Activated CD8-positive, alpha-beta memory T cell treated with anti-CD3 and anti-CD28 coated beads, Interleukin-2, amount 10 ng/mL, durations not matched to agents 7 days and 5 days (primary cell): ENCODE data around the gene CR1L. TPM values are rescaled to one million over a fixed set of nuclear protein-coding genes. Genes with fewer than 3 reads are reported as not detected.
"Not testable (repeated sequence)": the region's sequence is repeated elsewhere in the genome, so short reads cannot be mapped to it uniquely, and the experiment has no call there.

Experiments
- ATAC-seq: fragments of 150-1000 bp; cut with Tn5 transposase; one replicate; pipeline ENCODE4 v1.10.0; 2021; ENCODE audit warnings: moderate library complexity
- CTCF ChIA-PET: fragments of 350-600 bp; sonication (Branson Sonifier 250); formaldehyde crosslinking; loops from one replicate; lab custom pipeline; 2021; ENCODE audit warnings: antibody characterized with exemption; lab: Charles Lee
- DNase-seq: peaks from one replicate; pipeline ENCODE4 v3.0.0-alpha.2; 2020
- H3K27ac Mint-ChIP-seq: one replicate; pipeline ENCODE4 v1.8.0; 2021; ENCODE audit warnings: mild to moderate bottlenecking, mixed read lengths
- H3K27me3 Mint-ChIP-seq: one replicate; pipeline ENCODE4 v1.8.0; 2021; ENCODE audit warnings: mixed read lengths
- H3K36me3 Mint-ChIP-seq: one replicate; pipeline ENCODE4 v1.8.0; 2021; ENCODE audit warnings: mild to moderate bottlenecking, mixed read lengths
- H3K4me1 Mint-ChIP-seq: one replicate; pipeline ENCODE4 v1.8.0; 2021; ENCODE audit warnings: mixed read lengths
- H3K4me3 Mint-ChIP-seq: one replicate; pipeline ENCODE4 v1.8.0; 2021; ENCODE audit warnings: mild to moderate bottlenecking, moderate library complexity, mixed read lengths
- H3K9me3 Mint-ChIP-seq: one replicate; pipeline ENCODE4 v1.8.0; 2022; ENCODE audit warnings: low read depth, mixed read lengths
- total RNA-seq, 2 experiments: library from RNA; stranded (reverse); gene quantifications; one replicate each; pipeline ENCODE4 v1.2.3, GENCODE V29; 2021

CR1L gene
- total RNA-seq, 2 experiments from 2014 or later: not detected

GRCh38 chr1:207649865-207650580 lies 5.1 kb downstream of the CR1L start:
- Mint-ChIP-seq H3K36me3 (no peaks in the 10 kb centered on the region), H3K9me3 (no peaks in the 10 kb centered on the region), H3K4me3 (no peak overlapping the region), H3K4me1 (peaks cover 5% of the 10 kb centered on the region), H3K27me3 (peaks cover 24% of the 10 kb centered on the region), H3K27ac (no peak overlapping the region)
- CTCF ChIA-PET: no interaction called here
- DNase-seq (no peak), ATAC-seq (no peak)

DNA sequence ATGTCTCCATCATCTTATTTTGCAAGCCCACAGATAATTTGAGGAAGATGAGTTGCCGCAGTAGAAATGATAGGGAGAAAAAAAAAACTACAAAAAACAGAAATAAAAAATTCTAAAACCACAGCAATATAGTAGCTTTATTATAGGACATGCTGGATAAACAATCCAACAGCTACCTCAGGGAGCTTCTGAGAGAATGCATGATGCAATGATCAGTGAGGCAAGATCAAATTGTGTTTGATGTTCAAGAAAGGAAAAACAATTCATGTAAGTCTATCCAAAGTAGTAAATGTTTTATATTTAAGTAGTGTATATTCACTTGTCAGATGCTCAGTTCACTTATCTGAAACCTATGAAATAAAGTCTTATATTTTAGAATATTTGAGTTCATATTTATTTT lies 6.7 kb downstream of the CR1L start:
- CTCF ChIA-PET: no interaction called here

GRCh38 chr1:207654320-207654719 lies 9.4 kb downstream of the CR1L start:
- Mint-ChIP-seq H3K36me3 (no peaks in the 10 kb centered on the region), H3K9me3 (no peaks in the 10 kb centered on the region), H3K27ac (no peak overlapping the region), H3K27me3 (peaks cover 17% of the 10 kb centered on the region), H3K4me3 (no peak overlapping the region), H3K4me1 (no peaks in the 10 kb centered on the region)
- ATAC-seq (no peak), DNase-seq (no peak)
- CTCF ChIA-PET: no interaction called here

More for the DNA sequence above, 6.7 kb downstream of the CR1L start:
- Mint-ChIP-seq H3K27ac (no peak overlapping the region), H3K27me3 (peaks cover 16% of the 10 kb centered on the region), H3K36me3 (no peaks in the 10 kb centered on the region), H3K4me3 (no peak overlapping the region), H3K9me3 (no peaks in the 10 kb centered on the region), H3K4me1 (peaks cover 2% of the 10 kb centered on the region)
- no peak for DNase-seq
- ATAC-seq: no peak

DNA sequence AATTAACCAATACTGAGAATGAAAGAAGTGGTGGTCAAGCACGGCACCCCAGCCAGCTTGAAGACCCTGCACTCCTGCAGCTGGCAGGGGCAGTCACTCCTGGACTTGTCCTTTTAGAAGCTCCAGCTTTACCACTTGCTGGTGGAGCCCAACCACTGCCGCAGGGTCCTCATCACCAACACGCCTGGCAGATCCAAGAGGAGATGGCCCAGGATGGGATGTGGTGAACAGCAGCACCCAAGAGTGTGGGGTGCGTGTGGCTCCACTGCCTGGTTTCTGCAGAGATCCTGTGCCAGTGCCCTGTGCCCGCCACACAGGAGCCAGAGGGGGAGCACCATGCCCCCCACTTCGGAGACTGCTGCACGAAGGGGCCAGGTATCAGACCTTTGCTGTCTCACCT lies 13.5 kb downstream of the CR1L start:
- ATAC-seq (no peak), DNase-seq (no peak)
- Mint-ChIP-seq H3K4me1 (no peaks in the 10 kb centered on the region), H3K27ac (no peak overlapping the region), H3K4me3 (no peak overlapping the region), H3K9me3 (no peaks in the 10 kb centered on the region), H3K27me3 (peaks cover 24% of the 10 kb centered on the region), H3K36me3 (no peaks in the 10 kb centered on the region)
- CTCF ChIA-PET: no interaction called here

- Mint-ChIP-seq H3K36me3 (no peaks in the 10 kb centered on the region), H3K27ac (no peak overlapping the region), H3K27me3 (peaks cover 27% of the 10 kb centered on the region), H3K4me3 (no peak overlapping the region), H3K4me1 (no peaks in the 10 kb centered on the region), H3K9me3 (no peaks in the 10 kb centered on the region)
- no peak for ATAC-seq
- CTCF ChIA-PET: interaction anchor here (1.4 kb wide), 1 partner anchor 10 kb away, joined by 3 read pairs; no protein-coding TSS in a partner anchor
- no peak for DNase-seq
Observed at GRCh38 chr1:207658904-207659485, 14.1 kb downstream of the CR1L start.

DNA sequence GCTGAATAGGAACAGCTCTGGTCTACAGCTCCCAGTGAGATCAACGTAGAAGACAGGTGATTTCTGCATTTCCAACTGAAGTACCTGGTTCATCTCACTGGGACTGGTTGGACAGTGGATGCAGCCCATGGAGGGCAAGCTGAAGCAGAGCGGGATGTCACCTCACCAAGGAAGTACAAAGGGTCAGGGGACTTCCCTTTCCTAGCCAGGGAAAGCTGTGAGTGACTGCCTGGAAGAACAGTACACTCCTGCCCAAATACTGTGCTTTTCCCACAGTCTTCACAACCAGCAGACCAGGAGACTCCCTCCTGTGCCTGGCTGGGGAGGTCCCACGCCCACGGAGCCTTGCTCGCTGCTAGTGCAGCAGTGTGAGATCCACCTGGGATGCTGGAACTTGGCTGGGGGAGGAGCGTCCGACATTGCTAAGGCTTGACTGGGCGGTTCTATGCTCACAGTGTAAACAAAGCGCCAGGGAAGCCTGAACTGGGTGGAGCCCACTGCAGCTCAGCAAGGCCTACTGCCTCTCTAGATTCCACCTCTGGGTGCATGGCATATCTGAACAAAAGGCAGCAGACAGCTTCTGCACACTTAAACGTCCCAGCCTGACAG lies 14.7 kb downstream of the CR1L start:
- Mint-ChIP-seq H3K27ac (no peak overlapping the region), H3K4me1 (no peaks in the 10 kb centered on the region), H3K4me3 (no peak overlapping the region), H3K27me3 (peaks cover 32% of the 10 kb centered on the region), H3K9me3 (no peaks in the 10 kb centered on the region), H3K36me3 (no peaks in the 10 kb centered on the region)
- no peak for ATAC-seq
- CTCF ChIA-PET: interaction anchor here (1.4 kb wide), 1 partner anchor 10 kb away, joined by 3 read pairs; no protein-coding TSS in a partner anchor
- no peak for DNase-seq

- CTCF ChIA-PET, H3K9me3 Mint-ChIP-seq, DNase-seq, ATAC-seq, H3K27ac Mint-ChIP-seq, H3K4me3 Mint-ChIP-seq, H3K4me1 Mint-ChIP-seq, H3K36me3 Mint-ChIP-seq: not testable (repeated sequence)
- peaks cover 40% of the 10 kb centered on the region for H3K27me3 Mint-ChIP-seq
Observed at GRCh38 chr1:207661420-207661819, 16.5 kb downstream of the CR1L start.

GRCh38 chr1:207666342-207666741 lies 21.4 kb downstream of the CR1L start:
- CTCF ChIA-PET: no interaction called here
- Mint-ChIP-seq H3K27me3 (peaks cover 73% of the 10 kb centered on the region), H3K27ac (no peak overlapping the region), H3K4me1 (no peaks in the 10 kb centered on the region), H3K36me3 (no peaks in the 10 kb centered on the region), H3K4me3 (no peak overlapping the region), H3K9me3 (no peaks in the 10 kb centered on the region)
- no peak for DNase-seq
- ATAC-seq: no peak

- Mint-ChIP-seq H3K27ac (no peak overlapping the region), H3K27me3 (peaks cover 73% of the 10 kb centered on the region), H3K36me3 (no peaks in the 10 kb centered on the region), H3K9me3 (no peaks in the 10 kb centered on the region), H3K4me1 (no peaks in the 10 kb centered on the region), H3K4me3 (no peak overlapping the region)
- ATAC-seq: no peak
- no peak for DNase-seq
- CTCF ChIA-PET: no interaction called here
Observed at GRCh38 chr1:207669528-207670009, 24.6 kb downstream of the CR1L start.

DNA sequence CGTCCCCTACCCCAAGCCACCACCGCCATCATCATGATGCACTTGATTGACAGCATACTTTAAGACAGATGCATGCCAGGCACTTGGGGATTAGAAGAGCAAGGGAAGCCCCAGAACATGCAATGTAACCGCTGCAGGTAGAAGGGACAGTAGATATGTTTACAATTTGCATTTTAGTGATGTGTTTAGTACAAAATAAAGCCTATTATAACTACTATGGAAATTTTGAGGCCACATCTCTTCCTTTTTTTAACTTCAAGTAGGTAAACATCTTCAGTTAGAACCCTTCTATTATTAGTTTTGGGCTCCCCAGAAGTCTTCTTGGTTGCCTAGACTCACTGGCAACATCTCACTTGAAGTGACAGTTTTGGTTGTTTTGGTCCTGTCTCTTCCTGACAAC lies 25.3 kb downstream of the CR1L start:
- CTCF ChIA-PET: no interaction called here
- no peak overlapping the region for H3K27ac Mint-ChIP-seq

GRCh38 chr1:207670997-207671396 lies 26.1 kb downstream of the CR1L start:
- no peak overlapping the region for H3K4me3 Mint-ChIP-seq
- CTCF ChIA-PET: no interaction called here
- H3K36me3 Mint-ChIP-seq: no peaks in the 10 kb centered on the region
- ATAC-seq (no peak), DNase-seq (no peak)
- no peak overlapping the region for H3K27ac Mint-ChIP-seq
- H3K27me3 Mint-ChIP-seq: peaks cover 70% of the 10 kb centered on the region
- no peaks in the 10 kb centered on the region for H3K9me3 Mint-ChIP-seq
- no peaks in the 10 kb centered on the region for H3K4me1 Mint-ChIP-seq

More for the DNA sequence above, 25.3 kb downstream of the CR1L start:
- Mint-ChIP-seq H3K27me3 (peaks cover 71% of the 10 kb centered on the region), H3K4me1 (no peaks in the 10 kb centered on the region), H3K36me3 (no peaks in the 10 kb centered on the region), H3K4me3 (no peak overlapping the region), H3K9me3 (no peaks in the 10 kb centered on the region)
- DNase-seq: no peak
- ATAC-seq: no peak

DNA sequence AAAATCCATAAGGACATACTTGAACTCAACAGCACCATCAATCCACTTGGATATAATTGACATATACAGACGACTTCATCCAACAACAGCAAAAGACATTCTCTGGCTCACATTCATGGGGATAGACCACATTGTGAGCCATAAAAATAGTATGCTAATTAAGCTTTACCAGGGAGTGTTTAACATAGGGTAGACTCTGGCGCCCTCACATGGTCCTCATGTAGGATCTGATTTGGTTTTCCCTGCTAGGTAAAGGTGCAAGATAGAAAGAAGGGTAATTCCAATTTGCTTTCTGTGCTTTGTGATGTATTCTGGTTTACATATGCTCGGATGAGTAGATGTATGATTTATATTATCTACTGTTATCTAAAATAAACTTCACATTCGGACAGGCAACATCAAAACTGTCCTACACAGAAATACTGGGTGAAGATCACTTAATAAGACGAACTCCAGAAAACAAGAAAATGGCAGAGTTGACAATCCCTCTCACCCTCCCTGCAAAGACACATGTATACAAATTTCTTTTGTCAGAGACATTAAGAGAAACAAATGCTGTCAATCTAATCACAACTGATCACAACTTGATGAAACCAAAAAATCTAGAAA lies 27.7 kb downstream of the CR1L start:
- Mint-ChIP-seq H3K27me3 (peaks cover 56% of the 10 kb centered on the region), H3K36me3 (no peaks in the 10 kb centered on the region), H3K4me3 (no peak overlapping the region), H3K9me3 (no peaks in the 10 kb centered on the region), H3K4me1 (no peaks in the 10 kb centered on the region), H3K27ac (no peak overlapping the region)
- CTCF ChIA-PET: interaction anchor here (1.2 to 2.5 kb wide), 2 partner anchors 94 to 97 kb away, joined by 3 to 12 read pairs; no protein-coding TSS in a partner anchor
- ATAC-seq (no peak), DNase-seq (no peak)

DNA sequence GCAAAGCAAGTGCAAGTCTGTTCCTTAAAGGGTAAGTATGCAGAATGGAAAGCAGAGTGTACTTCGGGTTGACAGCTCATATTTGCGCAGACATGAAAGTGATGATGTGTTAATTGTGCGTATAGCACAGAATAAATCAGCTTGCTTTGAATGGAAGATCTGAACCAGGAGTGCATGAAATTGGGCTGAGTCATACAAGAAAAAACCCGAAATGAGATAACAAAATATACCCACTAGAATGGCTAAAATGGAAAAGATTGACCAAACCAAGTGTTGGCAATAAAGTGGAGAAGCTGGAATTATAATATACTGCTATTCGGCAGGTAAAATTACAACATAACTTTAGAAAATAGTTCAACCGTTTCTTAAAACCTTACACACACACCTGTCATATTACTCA lies 28.5 kb downstream of the CR1L start:
- CTCF ChIA-PET: interaction anchor here (1.1 to 2.5 kb wide), 3 partner anchors 94 to 124 kb away, joined by 3 to 12 read pairs (median 3); no protein-coding TSS in a partner anchor
- Mint-ChIP-seq H3K27ac (no peak overlapping the region), H3K9me3 (no peaks in the 10 kb centered on the region), H3K4me1 (no peaks in the 10 kb centered on the region), H3K4me3 (no peak overlapping the region), H3K27me3 (peaks cover 50% of the 10 kb centered on the region), H3K36me3 (no peaks in the 10 kb centered on the region)
- no peak for DNase-seq
- no peak for ATAC-seq
